ENCODE data around the gene GRIA4.

DNA sequence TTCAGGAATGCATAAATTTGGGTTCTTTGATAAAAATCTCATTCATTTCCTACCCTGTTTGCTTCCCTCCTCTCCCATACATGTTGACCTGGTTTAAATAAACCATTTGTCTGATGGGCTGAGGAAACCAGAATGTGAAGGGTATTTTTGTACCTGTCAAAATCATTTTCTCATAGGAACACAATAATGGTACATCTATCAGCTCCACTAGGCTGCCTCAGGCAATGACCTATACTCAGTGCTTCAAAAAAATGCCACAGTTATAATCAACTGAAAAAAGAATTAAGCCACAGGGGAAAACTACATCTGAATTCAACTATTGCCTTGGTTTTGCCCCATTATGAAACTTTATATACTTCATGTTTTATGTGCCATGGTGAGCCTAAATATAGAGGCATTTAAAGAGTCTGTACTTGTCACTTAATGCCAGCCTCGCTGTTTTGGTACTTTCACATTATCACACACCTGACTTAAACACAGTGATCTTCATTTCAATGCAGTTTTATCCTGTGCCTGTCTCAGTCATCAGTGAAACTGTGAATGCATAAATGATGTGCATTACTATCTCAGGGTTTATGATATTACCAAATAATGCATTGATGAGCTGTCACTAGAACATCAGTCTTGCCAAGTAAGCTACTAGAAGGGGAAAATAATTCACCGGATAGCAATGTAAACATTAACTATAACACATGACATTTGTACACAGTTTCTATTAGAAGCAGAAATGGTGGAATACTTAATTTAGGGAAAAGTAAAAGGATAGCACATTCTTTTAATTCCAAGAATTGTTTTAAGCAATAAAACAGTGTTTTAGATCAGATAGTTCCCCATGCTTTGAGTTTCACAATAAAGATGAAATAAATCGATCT lies 319.4 kb downstream of the GRIA4 start:
- TF ChIP-seq, protein P1, sequence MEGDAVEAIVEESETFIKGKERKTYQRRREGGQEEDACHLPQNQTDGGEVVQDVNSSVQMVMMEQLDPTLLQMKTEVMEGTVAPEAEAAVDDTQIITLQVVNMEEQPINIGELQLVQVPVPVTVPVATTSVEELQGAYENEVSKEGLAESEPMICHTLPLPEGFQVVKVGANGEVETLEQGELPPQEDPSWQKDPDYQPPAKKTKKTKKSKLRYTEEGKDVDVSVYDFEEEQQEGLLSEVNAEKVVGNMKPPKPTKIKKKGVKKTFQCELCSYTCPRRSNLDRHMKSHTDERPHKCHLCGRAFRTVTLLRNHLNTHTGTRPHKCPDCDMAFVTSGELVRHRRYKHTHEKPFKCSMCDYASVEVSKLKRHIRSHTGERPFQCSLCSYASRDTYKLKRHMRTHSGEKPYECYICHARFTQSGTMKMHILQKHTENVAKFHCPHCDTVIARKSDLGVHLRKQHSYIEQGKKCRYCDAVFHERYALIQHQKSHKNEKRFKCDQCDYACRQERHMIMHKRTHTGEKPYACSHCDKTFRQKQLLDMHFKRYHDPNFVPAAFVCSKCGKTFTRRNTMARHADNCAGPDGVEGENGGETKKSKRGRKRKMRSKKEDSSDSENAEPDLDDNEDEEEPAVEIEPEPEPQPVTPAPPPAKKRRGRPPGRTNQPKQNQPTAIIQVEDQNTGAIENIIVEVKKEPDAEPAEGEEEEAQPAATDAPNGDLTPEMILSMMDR (IDR thresholded peaks at IDR 0.05) = no peak
- no peak for TF ChIP-seq POLR2A (IDR thresholded peaks at IDR 0.05)

Data from heart left ventricle (tissue), 13 donors.